ENCODE results near the gene CLEC10A.
A peak's percentile ranks its signal among the peaks of the same experiment; 100 is the strongest.

The CLEC10A gene

DNA sequence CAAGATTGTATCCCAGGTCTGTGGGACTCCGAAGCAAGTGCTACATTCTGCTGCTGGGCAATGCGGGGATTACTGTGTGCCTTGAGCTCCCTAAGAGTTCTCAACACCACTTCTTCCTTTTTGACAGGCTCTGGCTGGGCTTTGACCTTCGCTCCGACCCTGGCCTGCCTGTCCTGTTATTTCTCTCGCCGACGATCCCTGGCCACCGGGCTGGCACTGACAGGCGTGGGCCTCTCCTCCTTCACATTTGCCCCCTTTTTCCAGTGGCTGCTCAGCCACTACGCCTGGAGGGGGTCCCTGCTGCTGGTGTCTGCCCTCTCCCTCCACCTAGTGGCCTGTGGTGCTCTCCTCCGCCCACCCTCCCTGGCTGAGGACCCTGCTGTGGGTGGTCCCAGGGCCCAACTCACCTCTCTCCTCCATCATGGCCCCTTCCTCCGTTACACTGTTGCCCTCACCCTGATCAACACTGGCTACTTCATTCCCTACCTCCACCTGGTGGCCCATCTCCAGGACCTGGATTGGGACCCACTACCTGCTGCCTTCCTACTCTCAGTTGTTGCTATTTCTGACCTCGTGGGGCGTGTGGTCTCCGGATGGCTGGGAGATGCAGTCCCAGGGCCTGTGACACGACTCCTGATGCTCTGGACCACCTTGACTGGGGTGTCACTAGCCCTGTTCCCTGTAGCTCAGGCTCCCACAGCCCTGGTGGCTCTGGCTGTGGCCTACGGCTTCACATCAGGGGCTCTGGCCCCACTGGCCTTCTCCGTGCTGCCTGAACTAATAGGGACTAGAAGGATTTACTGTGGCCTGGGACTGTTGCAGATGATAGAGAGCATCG is 41.8 kb downstream of the CLEC10A start:
- CTCF ChIA-PET = interaction anchor here (0.6 to 1.0 kb wide), 3 partner anchors 95 to 107 kb away, joined by 3 to 6 read pairs (median 3); no protein-coding TSS in a partner anchor

DNA sequence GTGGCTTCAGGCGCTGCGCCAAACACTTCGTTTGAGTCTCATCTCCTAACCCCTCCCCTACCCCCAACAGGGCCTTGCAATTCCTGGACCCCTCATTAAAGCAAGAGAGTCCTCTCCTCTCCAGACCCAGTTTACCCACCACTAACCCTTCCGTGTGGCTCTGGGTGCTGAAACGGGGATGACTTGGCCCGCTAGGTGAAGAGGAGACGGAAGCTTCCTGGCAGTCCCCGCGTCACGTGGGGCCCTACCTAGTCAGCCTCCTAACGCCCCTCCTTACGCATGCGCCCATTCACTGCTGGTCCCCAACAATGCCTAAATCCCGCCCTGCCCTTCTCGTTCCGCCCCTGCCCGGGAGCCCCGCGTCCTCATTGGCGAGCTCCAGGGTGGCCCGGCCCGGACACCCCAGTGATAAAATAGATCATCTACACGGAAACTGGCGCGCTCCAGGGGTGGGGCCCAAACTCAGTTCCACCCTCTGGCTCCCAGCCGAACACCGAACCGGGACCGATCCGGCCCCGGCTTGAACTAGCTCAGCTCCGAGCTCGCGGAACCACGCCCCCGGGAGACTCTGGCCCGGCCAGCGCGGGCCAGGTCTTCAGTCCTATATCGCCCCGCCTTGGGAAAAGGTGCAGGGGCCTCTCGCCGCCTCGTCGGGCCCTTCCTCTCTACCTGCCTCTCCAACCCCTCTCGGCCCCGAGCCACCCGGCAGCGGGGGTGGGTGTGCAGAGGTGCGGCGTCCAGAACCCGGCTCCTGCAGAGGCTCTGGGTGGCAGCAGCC is 44.3 kb downstream of the CLEC10A start, which contains the start of gene SLC16A13:
SLC16A13 (plus strand) TSS at position 425 of the 778 bp plus-strand sequence. CDS start 368 bp downstream, outside the sequence.
- DNase-seq (ENCODE audit: extremely low spot score) = peak; percentile 94
- ChIA-PET POLR2A (interaction anchor here (0.6 to 3.4 kb wide), 20 partner anchors 8 to 384 kb away, joined by 3 to 33 read pairs (median 4); partner anchors contain the start of genes ACADVL, ASGR1, C17orf100 and DLG4), CTCF (interaction anchor here (0.6 to 1.6 kb wide), 4 partner anchors 10 to 546 kb away, joined by 4 to 10 read pairs (median 4); no protein-coding TSS in a partner anchor)
- TF ChIP-seq L3MBTL2 (conservative IDR thresholded peaks at IDR 0.05) (peak; percentile 65), HDGF (IDR thresholded peaks at IDR 0.05; ENCODE audit: borderline replicate concordance) (0 out of 2 replicates have a peak, but pooled peaks have one; percentile 7), SP1 (IDR thresholded peaks at IDR 0.05) (no peak), ZNF384 (IDR thresholded peaks at IDR 0.05) (no peak)

More for the DNA sequence above, 41.8 kb downstream of the CLEC10A start:
- POLR2A ChIA-PET = interaction anchor here (2.0 to 3.4 kb wide), 2 partner anchors 9 to 26 kb away, joined by 5 to 33 read pairs; partner anchors contain the start of gene RNASEK
- DNase-seq (ENCODE audit: extremely low spot score) = no peak
- no peak for TF ChIP-seq SP1 (IDR thresholded peaks at IDR 0.05)
- TF ChIP-seq FOXK2 (IDR thresholded peaks at IDR 0.05) = no peak
- TF ChIP-seq ELF4 (IDR thresholded peaks at IDR 0.05) = no peak
- no peak for TF ChIP-seq FOXM1 (IDR thresholded peaks at IDR 0.05; ENCODE audit: borderline replicate concordance)
- TF ChIP-seq ZNF384 (IDR thresholded peaks at IDR 0.05) = no peak
- no peak for TF ChIP-seq HDGF (IDR thresholded peaks at IDR 0.05; ENCODE audit: borderline replicate concordance)
- TF ChIP-seq LEF1 (IDR thresholded peaks at IDR 0.05; ENCODE audit: borderline replicate concordance) = no peak
- TF ChIP-seq SUZ12 (IDR thresholded peaks at IDR 0.05) = no peak
- TF ChIP-seq TARDBP (IDR thresholded peaks at IDR 0.05) = no peak
- TF ChIP-seq, protein P1, sequence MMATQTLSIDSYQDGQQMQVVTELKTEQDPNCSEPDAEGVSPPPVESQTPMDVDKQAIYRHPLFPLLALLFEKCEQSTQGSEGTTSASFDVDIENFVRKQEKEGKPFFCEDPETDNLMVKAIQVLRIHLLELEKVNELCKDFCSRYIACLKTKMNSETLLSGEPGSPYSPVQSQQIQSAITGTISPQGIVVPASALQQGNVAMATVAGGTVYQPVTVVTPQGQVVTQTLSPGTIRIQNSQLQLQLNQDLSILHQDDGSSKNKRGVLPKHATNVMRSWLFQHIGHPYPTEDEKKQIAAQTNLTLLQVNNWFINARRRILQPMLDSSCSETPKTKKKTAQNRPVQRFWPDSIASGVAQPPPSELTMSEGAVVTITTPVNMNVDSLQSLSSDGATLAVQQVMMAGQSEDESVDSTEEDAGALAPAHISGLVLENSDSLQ (IDR thresholded peaks at IDR 0.05) = no peak
- no peak for TF ChIP-seq NFRKB (IDR thresholded peaks at IDR 0.05)
- TF ChIP-seq L3MBTL2 (conservative IDR thresholded peaks at IDR 0.05) = no peak

DNA sequence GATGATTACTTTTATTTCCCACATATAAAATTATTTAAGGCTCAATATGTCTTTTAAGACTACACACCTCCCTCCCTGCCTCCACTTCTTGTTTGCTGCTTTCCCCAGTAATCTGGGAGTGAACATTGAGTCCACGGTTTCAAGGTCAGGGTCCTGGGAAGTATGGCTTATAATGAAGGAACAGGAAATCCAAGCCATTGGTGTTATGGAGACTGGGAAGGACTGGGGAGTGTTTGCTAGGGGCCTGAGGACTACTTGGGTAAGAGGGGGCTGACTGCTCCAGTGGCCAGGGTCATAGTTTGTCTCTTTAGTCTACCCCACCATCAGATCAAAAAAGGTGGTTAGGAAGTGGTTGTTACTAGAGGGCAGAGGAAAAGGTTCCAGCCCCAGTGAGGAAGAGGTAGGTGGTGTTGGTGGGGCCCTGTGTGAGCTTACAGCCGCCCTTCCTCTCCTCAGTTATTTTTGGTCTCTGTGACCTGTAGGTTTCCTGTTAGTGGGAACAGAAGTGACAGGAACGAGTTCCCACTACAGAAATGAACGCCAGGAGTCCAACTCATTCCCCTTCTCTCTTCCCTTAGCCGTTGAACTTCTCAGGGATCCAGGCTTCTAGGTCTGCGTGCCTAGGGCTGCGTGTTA is 45.0 kb downstream of the CLEC10A start:
- CTCF ChIA-PET = interaction anchor here (1.0 to 1.6 kb wide), 3 partner anchors 11 to 17 kb away, joined by 4 to 10 read pairs (median 5); no protein-coding TSS in a partner anchor
- POLR2A ChIA-PET = interaction anchor here (0.6 to 3.4 kb wide), 17 partner anchors 7 to 384 kb away, joined by 3 to 33 read pairs (median 4); partner anchors contain the start of genes ACADVL, ASGR1, C17orf100 and DLG4
- TF ChIP-seq ARNT (IDR thresholded peaks at IDR 0.05) = no peak
- TF ChIP-seq HDGF (IDR thresholded peaks at IDR 0.05; ENCODE audit: borderline replicate concordance) = peak; percentile 20; the same call in 1 of the 2 replicates
- DNase-seq (ENCODE audit: extremely low spot score) = no peak

DNA sequence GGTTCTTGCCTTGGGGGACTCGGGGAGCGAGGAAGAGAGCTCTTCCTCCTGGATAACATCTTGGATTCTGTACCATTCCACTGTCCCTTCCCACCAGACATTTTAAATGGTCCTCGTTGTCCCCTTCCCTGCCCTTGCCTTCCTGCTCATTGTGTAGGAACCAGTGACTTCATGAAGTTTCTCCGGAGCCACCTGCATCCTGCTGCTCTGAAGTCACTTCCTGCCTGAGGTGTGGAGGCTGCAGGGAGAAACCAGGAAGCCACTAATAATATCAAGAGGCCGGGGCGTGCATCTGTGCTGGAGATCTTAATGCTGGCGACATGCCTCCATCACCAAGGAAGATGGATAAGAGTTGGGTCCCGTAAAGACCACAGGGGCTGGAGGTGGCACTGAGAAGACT is 50.4 kb downstream of the CLEC10A start:
- ChIA-PET CTCF (no interaction called here), POLR2A (no interaction called here)

DNA sequence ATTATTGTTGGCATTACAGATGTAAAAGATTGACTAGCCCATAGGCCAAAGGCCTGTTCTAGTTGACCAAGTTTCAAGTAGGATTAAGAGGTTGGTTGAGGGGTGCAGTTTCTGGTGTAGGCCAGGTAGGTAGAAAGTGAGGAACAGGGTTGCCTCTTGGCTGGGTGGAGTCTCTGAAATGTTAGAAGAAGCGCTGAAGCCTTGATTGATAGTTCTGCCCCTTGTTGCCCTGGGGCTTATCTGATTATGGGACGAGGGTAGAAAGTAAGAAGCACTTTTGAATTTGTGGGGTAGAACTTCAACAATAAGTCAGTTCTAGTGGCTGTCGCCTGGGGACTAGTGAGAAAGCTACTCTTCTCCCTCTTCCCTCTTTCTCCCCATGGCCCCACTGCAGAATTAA is 51.0 kb downstream of the CLEC10A start:
- POLR2A ChIA-PET = no interaction called here

More for the DNA sequence above, 50.4 kb downstream of the CLEC10A start:
- no peak for DNase-seq (ENCODE audit: extremely low spot score)
- no peak for TF ChIP-seq FOXK2 (IDR thresholded peaks at IDR 0.05)
- TF ChIP-seq FOXM1 (IDR thresholded peaks at IDR 0.05; ENCODE audit: borderline replicate concordance) = no peak
- TF ChIP-seq L3MBTL2 (conservative IDR thresholded peaks at IDR 0.05) = no peak
- TF ChIP-seq SP1 (IDR thresholded peaks at IDR 0.05) = no peak
- no peak for TF ChIP-seq SUZ12 (IDR thresholded peaks at IDR 0.05)
- no peak for TF ChIP-seq CTBP1 (IDR thresholded peaks at IDR 0.05; ENCODE audit: borderline replicate concordance)
- TF ChIP-seq ARNT (IDR thresholded peaks at IDR 0.05) = no peak

More for the DNA sequence above, 51.0 kb downstream of the CLEC10A start:
- no peak for DNase-seq (ENCODE audit: extremely low spot score)
- TF ChIP-seq HDGF (IDR thresholded peaks at IDR 0.05; ENCODE audit: borderline replicate concordance) (no peak), ELF4 (IDR thresholded peaks at IDR 0.05) (no peak), TARDBP (IDR thresholded peaks at IDR 0.05) (no peak), FOXM1 (IDR thresholded peaks at IDR 0.05; ENCODE audit: borderline replicate concordance) (no peak), SUZ12 (IDR thresholded peaks at IDR 0.05) (no peak), CTBP1 (IDR thresholded peaks at IDR 0.05; ENCODE audit: borderline replicate concordance) (no peak), ZNF384 (IDR thresholded peaks at IDR 0.05) (no peak), LEF1 (IDR thresholded peaks at IDR 0.05; ENCODE audit: borderline replicate concordance) (no peak), FOXA1 (IDR thresholded peaks at IDR 0.05) (no peak), SP1 (IDR thresholded peaks at IDR 0.05) (no peak), BHLHE40 (IDR thresholded peaks at IDR 0.05; ENCODE audit: borderline replicate concordance) (no peak), NFRKB (IDR thresholded peaks at IDR 0.05) (no peak), L3MBTL2 (conservative IDR thresholded peaks at IDR 0.05) (no peak), ARNT (IDR thresholded peaks at IDR 0.05) (no peak), FOXK2 (IDR thresholded peaks at IDR 0.05) (no peak)
- TF ChIP-seq, protein P1 (IDR thresholded peaks at IDR 0.05) = no peak
- CTCF ChIA-PET = no interaction called here
